ENCODE results near the gene NFIB. TPM values are rescaled to one million over a fixed set of nuclear protein-coding genes. Genes with fewer than 3 reads are reported as not detected.

NFIB gene
- total and polyA plus RNA-seq, 2 of the 13 experiments (the other 11 are each of a cell fraction or from before 2014, with no cell fraction given): 0.98 to 4.6 TPM

DNA sequence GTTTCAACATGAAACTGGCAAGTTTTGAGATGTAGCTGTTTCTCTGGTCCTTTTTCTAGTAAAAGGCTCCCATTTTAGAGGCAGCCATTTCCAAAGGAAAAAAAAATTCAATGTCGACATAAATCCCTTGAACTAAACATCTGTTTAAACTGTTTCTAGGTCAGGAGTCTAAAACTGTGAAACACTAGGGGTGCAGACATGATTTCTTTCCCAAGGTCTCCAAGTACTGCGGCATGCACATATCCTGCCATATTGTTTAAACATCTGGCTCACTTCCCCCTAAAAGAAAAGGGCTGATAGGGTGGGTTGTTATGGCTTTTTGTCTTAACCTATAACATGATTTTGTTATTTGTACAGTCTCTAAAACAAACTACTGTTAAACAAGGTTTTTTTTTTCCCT lies 51.1 kb downstream of the NFIB start (continued):
- TF ChIP-seq ZNF142 (CRISPR knock-in tag; IDR thresholded peaks at IDR 0.05) (no peak), KDM4B (CRISPR knock-in tag; IDR thresholded peaks at IDR 0.05) (no peak), SMYD3 (CRISPR knock-in tag; IDR thresholded peaks at IDR 0.05) (no peak)

DNA sequence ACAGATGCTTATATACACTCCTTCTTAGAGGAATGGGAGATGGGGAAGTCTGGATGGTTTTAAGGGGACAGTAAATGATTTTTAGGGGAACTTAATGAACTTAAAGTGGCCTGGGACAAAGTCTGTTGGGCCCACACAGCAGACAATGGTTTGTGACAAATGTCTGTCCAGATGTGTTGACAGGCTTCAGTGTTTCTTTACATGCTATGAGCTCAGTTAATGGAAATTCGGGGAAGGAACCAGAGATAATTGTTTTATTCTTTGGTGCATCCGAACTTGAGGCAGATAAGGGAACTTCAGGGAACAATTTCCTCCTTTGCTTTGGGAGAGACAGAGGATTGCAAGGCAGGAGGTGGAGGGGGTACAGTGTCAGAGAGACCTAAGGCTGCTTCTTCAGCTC lies 52.3 kb downstream of the NFIB start:
- no peaks in the 10 kb centered on the region; a peak in 1 of 5 replicates for H3K27me3 ChIP-seq (ENCODE audit: control insufficient read depth in 1 of 2, insufficient read depth in 2 of 2, low read length in 2 of 2)
- FAIRE-seq: no peak
- no peaks in the 10 kb centered on the region for H4K20me1 ChIP-seq (ENCODE audit: insufficient read depth, low read length)
- no peak overlapping the region for H3K4me3 ChIP-seq (replicated peaks in 1 of 3; ENCODE audit: insufficient read depth in 1 of 3, low read depth in 2 of 3, low read length in 3 of 3)
- no peaks in the 10 kb centered on the region for H3K4me1 ChIP-seq (ENCODE audit: insufficient read depth, low read length)
- no peak overlapping the region for H3K9ac ChIP-seq (ENCODE audit: insufficient read depth, low read depth, low read length)
- in situ Hi-C loops (cut with HindIII; ENCODE audit: extremely low pct_ligation_motif_present, low pct_unique_long_range_greater_than_20kb): no loop called here
- BruUV-seq (replicated peaks): no TSS peak
- ChIA-PET POLR2A (no interaction called here), CTCF (ENCODE audit: low intra/inter-chr PET ratio, low total read pairs) (no interaction called here)
- H3K36me3 ChIP-seq (replicated peaks in 1 of 2; ENCODE audit: control insufficient read depth in 1 of 2, insufficient read depth in 2 of 2, low read length in 2 of 2): no peaks in the 10 kb centered on the region
- no peak overlapping the region for H2AFZ ChIP-seq (ENCODE audit: low read length)
- TF ChIP-seq KLF15 (CRISPR knock-in tag; IDR thresholded peaks at IDR 0.05; ENCODE audit: borderline replicate concordance): no peak
- 47% methylated on average over 2 of the region's 2 CpGs for WGBS (ENCODE audit: low lambda C conversion rate)
- H3K79me2 ChIP-seq (ENCODE audit: insufficient read depth, low read length): no peaks in the 10 kb centered on the region
- no peaks in the 10 kb centered on the region for H3K9me3 ChIP-seq (ENCODE audit: low read length)
- no peak for ATAC-seq
- intact Hi-C loops (cut with micrococcal nuclease; ENCODE audit: unreplicated experiment): no loop called here
- H3K27ac ChIP-seq (ENCODE audit: extremely low read length, insufficient read depth, low read length): no peak overlapping the region
- no peak for DNase-seq (ENCODE audit: low spot score)
- H3K4me2 ChIP-seq (ENCODE audit: low read depth, low read length): no peak overlapping the region

Data from HepG2 (cell line).